GM21529 (cell line): ENCODE results near the gene KRT79.
"Not testable (repeated sequence)": the region's sequence is repeated elsewhere in the genome, so short reads cannot be mapped to it uniquely, and the experiment has no call there.

ENCODE experiments used
- ATAC-seq: cut with Tn5 transposase; IDR thresholded peaks from one replicate; pipeline ENCODE4 v1.9.1; 2021; ENCODE audit not compliant: unreplicated experiment

KRT79 gene

DNA sequence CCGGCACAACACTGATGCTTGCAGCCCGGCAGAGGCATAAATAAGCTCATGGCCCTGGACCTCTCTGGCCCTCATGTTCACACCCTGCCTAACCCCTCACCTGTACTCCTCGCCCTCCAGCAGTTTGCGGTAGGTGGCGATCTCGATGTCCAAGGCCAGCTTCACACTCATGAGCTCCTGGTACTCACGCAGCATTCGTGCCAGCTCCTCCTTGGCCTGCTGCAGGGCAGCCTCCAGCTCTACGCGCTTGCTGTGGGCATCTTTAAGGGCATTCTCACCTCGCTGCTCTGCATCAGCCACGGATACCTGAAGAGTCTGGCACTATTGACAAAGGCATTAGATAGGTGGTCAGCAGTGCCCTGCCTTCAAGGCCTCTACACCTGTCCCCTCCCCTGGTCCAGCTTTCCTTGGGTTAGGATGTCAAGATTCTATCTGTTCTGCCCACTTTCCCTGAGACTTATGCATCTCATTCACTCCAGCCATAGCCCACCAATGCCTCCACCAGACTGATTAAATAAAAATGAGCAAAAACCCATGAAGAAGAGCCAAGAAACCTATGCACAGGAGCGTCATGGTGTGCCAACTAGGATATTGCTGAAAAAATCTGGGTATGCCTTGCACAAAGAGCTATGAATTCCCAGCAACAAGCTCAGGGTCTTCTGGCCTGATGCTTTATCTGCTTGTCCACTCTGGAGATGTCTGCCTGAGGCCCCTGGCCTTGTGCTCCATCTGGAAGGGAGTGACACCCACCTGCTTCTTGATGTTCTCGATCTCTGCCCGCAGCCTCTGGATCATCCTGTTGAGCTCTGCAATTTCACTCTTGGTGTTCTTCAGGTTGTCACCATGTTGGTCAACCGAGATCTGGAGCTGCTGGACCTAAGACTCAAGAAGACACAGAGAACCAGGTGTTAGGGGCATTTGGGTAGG is 26.3 kb downstream of the KRT79 start:
- no peak for ATAC-seq

DNA sequence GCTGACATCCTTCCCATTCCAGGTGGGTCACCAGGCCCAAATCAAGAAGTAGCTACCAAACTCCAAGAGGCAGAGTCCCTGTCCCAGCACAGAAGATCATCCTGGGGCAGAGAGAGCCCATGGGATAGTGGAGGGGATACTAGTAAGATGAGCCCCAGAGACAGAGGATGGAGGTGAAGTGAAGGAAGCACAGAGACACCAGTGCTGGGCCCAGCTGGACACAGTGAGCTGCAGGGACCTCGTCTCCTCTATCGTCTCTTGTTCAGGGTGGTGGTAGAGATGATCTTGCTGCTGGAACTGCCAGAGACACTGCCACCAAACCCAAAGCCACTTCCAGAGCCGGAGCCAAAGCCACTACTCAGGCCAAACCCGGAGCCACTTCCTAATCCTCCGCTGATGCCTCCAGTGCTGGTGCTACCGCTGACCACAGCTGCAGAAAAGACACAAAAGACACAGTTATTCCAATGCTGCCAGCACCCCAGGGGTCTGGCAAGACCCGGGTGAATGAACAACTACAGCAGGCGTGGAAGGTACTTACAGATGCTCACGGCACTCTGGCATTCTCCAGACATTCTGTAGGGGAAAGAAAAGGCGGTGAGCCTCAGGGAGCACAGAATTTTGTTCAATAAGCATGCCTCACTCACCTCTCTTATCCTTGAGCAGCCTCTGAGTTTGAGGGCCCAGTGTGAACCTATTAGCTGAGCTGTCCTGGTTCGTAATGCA is 27.1 kb downstream of the KRT79 start:
- no peak for ATAC-seq

DNA sequence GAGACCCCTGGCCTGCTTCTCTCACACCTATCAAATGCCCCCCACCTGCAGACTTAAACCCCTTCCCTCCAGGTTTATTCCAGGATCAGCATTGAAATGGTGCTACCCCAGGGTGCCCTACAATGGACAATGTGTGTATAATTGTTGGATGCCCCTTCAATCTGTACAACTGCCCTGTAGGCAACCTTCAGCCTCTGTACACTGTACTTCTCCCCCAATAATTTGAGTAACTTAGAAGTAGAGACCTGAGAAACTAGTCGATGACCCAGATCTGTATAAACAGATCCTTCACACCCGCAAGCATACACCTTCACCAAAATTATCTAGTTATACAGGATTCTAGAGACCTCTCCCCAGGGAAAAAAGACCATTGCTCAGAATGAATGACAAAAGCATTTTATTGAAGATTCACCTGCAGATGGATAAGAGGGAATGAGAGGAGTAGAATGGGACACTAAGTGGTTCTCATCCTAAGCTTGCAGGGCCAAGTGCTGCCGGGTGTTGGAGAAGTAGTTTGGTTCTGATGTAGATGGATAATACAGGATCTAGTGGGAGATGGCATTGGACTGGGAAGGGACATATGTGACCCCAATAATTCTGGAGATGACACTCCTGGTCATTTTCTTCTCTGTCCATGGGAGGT is 27.8 kb downstream of the KRT79 start:
- no peak for ATAC-seq

DNA sequence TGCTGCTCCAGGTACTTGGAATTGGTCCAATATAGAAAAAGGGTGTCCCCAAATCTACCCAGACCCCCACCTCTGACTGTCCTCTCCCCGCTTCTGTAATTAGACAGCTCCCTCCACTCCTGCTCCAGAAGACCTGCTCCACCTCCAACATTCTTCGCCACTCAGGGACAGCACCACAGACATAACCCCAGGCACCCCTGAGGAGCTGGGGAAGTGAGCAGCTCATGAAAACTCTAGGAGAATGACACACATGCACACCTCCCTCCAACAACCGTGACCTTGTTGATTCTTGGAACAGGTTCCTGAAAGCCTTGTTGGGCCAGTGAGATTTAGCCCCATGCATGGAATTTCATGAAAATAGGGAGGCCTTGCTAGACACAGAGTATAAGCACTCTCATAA is 28.4 kb downstream of the KRT79 start:
- ATAC-seq = no peak

DNA sequence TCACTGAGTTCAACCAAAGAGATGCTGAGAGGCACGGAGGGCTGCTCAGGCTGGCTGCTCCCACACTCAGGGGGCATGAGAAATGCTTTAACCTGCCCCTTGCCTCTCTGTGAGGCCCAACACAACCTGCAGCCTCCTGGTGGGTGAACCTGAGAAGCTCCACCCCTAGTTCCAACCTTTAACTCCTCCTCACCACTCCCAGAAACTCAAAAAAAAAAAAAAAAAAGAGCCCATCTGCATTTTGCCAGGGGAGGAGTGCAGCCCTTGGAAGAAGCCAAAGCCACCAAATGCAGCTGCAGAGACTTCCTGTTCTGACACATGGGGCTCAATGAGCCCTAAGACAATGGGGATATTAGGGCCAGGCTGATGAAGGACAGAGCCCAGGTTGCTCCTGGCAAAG is 29.1 kb downstream of the KRT79 start:
- ATAC-seq = no peak

DNA sequence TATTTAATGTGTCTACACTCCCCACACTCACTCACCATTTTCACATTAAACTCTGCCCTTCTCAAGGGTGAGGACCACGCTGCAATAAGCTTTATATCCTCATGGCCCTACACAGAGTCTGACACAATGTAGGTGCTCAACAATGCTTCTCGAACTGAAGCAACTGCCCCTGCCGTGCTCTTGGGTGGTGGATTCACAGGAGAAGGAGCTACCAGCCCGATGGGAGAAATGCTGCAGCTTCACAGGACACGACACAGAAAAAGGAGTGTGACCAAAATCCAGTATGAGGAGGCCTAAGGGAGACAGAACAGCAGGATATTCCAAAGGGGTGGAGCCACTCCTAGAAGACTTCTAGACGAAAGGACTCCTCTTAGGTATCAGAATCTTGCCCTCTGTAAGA is 31.7 kb downstream of the KRT79 start:
- no peak for ATAC-seq

DNA sequence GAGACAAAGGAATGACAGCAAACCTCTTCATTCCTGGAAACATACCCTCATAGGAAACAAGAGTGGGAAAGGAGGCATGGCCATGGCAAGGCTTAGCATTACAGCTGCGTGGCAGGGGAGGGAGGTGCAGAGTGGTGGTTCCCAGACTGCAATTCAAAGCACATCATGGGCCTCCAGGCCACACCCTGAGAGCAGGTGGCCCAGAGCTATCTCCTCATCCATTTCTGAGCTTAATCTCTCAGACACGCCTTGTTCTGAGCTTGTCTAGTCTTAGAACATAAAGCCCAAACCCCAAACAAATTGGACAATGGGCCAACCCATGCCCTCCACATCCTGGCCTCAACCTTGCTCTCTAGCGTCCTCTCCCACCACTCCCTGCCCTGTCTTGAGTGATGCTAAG is 32.3 kb downstream of the KRT79 start:
- ATAC-seq = no peak

DNA sequence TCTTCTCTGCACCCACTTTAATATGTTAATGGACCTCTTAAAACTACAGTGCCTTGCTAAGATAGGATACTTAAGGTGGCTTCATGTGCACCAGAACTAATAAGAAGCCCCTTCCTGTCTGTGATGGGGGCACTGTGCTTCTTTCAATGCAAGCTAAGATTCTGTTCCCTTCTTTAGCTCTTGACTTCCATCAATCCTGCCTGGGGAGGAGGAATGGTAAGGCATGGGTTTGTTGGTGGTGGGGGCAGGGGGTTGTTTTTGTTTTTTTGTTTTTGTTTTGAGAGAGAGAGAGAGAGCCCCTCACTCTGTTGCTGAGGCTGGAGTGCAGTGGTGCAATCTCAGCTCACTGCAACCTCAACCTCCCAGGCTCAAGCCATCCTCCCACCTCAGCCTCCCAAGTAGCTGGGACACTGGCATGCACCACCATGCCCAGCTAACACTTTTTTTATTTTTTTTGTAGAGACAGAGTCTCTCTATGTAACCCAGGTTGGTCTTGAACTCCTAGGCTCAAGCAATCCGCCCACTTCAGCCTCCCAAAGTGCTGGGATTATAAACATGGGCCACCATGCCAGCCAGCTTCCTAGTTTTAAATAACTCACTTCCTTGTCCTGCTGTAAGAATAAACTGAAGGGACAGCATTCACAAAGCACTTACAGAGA is 33.7 kb downstream of the KRT79 start:
- ATAC-seq = no peak

DNA sequence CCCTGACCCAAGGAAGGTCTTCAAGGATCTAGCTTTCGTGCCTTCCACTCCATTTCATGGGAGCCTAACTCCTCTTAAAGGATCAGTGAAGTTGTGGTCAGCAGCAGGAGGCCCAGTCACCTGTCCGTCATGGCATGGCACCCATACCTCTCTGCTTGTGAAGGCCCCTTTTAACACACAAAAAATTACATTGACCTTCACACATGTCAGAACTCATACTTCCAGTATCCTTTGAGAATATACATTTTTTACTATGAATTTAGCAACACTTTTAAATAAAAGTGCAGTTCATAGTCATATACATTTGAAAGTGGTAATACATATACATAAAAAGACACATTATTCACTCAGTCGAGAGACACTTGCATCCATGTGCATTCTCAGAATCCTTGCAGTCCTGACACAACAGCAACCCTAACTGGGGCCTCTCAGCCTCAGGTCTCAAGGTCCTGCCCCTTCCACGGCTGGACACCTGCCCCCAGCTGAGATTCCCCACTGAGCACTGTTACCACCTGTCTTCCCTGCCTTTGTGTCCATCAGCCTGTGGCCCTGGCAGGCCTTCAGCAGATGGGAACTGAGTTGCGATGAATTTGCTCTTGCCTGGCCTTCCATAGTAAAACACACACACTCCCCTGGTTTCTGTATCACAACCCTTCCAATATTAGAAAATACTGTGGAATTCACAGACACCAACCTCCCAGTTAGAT is 34.5 kb downstream of the KRT79 start:
- no peak for ATAC-seq

DNA sequence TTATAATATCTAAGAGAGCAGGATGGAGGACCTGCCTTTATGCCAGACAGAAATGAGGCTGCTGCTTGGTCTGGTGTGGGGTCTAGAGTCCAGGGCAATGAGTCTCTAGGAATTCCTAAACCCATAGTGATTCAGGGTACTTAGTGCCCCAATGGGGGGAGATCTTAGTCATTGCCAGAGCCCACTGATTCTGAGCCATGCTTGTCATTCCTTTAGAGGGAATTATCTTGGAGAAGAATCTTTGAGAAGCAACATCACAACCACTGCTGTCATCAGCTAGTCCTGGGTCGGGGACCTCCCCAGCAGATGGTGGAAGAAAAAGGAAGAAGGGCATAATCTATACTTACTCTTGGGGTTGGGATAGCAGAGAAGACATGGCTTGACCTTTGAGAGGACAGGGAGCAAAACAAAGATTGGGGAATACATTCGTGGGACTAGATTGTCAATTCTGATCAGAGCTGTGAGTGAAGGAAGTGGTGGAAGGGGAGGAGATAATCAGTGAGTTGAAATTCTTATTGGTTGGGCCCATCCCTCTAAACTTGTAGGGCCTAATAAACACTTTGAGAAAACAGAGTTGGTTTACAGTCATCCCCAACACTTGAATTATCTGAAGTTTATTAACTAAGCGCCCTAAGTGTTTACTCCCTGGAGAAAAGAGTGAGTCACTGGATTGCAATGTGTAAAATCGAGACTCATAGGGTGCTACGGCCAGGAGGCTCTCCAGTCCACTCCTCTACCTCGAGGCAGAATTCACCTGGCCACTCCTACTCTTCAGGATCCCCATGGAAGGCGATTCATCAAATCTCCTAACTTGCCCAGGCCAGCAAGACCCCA is 35.2 kb downstream of the KRT79 start:
- no peak for ATAC-seq

DNA sequence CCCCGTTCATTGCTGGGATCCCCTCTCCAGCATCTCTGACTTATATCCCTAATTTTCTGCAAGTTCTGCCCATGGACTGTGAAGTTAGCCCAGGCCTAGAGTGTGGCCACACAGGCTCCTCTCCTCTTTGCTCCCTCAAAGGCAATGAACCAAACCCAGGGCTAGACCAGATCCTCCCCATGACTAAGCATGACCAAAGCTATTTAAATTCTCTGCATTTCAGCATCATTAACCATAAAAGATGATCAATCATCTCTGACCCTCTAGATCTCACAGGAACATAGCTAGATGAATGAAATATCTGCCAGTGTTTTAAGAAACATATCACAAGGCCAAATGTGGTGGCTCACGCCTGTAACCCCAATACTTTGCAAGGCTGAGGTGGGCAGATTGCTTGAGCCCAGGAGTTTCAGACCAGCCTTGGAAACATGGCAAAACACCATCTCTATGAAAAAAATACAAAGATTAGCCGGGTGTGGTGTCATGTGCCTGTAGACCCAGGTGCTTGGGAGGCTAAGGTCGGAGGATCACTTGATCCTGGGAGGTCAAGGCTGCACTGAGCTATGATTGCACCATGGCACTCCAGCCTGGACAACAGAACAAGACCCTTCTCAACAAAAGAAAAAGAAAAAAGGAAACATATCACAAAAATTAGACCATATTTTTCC is 36.0 kb downstream of the KRT79 start:
- ATAC-seq = no peak

DNA sequence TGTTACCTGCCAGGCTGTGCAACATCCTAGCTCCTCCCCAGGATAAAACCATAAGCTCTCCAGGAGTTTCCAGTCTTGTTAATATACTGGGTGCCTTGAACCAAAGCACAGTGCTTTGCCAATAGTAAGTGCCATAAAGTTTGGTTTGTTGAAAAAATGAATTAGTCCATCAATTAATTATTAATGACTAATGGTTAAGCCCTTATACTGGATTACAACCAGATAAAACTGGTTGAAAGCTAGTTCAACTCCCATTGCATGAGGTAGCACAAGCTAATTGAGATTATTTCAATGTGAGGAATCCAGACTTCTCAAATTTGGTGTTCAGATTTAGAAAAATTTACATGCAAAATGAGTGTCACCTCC is 36.6 kb downstream of the KRT79 start:
- no peak for ATAC-seq

DNA sequence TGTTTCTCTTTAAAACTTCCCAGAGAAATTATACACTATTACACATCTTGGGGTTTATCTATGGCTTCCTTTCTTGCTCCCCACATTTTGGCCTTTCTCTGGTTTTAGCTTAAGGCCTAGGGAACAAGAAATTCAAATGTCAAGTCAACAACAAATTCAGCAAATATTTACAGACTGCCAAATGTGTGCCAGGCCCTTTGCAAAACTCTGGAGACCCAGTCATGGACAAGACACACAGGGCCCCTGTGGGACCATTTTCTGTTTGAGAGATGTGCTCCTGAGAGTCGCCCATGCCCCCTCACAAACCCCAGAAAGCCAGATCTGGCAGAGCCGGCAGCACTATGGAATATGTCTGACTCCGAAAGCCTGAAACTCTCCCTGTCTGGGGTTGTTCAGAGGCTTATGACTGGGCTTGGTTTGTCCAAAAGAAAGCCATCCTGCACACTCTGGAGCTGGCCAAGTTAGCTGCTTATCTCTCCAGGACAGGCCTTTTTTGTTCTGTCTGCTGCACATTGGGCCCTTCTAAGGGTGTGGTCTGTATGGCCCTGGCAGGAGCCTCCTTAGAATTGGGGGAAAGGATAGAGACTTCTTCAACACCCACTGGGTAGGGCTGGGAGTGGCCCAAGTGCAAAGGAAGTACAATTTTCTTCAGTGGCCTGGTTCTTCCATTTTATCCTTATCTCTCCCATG is 37.1 kb downstream of the KRT79 start:
- no peak for ATAC-seq

DNA sequence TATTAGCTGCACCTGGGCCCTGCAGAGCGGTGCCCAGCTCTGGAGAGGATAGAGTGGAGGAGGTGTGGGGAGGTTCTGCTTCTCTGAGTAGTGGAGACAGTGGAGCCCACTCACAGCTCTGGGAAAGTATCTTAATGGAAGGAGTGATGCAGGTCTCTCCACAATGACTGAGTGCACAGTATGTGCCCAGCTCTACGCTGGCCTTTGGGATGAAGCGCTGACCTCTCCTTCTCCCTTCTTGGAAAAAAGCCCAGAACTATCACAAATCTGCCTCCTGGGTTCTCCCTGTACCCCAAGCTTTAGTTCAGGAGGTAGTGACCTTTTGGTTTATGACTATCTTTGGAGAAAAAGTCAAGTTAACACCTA is 37.7 kb downstream of the KRT79 start:
- ATAC-seq = no peak

DNA sequence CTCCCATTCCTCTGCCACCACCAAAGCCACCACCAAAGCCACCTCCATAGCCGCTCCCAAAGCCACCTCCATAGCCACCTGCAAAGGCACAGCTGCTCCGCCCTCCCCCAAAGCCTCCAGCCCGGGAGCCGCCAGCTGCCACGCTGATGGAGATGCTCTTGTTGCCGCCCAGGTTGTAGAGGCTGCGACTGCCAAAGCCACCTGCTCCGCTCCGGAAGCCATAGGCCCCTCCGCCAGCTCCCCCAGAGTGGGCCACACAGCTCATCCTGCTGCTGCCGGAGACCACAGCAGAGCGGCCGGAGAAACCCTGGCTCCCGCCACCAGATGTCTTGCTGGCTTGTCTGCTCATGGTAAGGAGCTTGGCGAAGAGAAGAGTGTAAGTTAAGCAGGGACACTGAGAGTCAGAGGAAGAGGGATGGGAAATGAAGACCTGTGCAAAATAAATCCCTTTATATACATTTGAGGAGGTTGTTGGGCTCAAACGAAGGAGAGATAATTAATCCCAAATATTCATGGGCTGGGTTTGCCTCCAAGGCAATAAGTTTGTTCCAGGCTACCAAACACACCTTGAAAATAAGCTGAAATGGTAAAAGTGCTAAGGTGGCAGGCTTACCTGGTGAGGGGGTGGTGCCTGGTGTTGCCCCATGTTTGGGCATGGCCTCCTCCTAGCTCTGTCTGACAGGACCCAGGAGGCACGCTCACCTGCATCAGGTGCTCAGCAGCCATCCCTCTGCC is 38.2 kb downstream of the KRT79 start, which contains the start of gene KRT3:
Gene KRT3 (minus strand): TSS at position 424 of the 735 bp plus-strand sequence. CDS start 75 bp downstream, at position 349.
- no peak for ATAC-seq

DNA sequence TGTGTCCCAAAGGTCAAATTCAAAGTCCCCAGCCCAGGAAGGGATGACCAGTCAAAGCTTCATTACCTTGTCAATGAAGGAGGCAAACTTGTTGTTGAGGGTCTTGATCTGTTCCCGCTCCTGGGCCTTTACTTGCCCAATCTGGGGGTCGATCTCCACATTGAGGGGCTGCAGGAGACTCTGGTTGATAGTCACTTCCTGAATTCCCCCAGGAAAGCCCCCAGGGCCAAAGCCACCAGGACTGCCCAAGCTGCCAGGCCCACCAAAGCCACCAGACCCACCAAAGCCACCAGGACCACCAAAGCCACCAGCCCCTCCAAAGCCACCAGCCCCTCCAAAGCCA is 38.8 kb downstream of the KRT79 start:
- ATAC-seq = not testable (repeated sequence)

DNA sequence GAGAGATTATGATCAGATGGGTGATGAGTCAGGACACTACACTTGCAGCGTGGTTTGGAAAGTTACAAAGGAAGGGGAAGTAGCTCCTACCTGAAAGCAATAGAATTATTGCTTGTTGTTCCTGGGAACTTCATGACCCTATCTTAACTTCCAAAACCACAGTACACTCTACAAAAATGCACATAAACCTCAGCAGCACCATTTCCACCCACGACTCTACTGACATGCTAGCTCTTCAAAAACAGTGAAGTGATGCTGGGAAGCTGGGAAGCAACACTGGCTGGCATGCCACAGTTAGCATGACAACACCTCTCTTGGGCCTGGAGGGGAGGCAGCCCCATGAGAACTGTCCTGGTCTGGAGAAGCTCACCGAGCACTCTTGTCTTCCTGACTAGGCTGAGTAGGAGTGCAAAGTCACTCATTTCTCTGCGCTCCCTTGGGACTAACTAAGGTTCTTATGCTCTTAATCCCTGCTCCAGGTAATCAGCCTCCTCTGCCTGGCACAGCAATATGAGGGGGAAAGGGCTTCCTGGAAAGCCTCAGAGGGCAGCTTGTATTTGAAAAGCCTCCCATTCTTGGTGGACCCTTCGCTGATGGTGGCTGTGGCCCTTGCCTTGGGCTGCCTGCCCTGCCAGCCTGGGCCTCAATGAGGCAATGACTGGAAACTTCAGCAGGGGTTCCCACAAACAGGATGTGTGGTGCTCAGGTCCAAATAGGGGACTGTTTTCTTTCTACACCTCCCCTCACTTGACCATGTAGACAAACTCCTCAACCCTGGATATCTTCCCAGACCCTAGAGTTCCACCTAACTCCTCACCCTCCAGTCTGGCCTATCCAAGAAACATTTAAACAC is 39.4 kb downstream of the KRT79 start:
- no peak for ATAC-seq
